Measurements from ENCODE around the gene PLPPR5. TPM values are rescaled to one million over a fixed set of nuclear protein-coding genes. Genes with fewer than 3 reads are reported as not detected.

PLPPR5 gene
- polyA plus RNA-seq, 2 of the 4 experiments (the other 2 are of a cell fraction): not detected

DNA sequence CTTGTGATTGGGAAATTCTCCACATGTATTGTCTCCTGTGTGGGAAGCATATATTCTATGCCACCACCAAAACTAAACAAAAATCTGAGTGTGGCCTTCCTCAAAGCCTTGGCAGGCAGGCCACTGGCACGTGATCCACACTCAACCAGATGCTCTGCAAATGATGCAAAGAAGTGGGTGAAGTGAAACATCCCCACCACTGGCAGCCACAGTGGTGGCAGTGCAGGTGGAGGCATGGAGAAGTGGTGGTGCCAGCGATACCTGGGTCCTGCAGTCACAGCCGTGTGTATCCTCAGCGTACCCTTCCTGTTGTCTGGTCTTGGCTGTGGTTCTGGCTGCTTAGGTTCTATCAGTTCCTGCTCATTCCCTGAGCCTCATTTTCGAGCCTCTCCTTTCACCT is 65.2 kb downstream of the PLPPR5 start:
- WGBS (ENCODE audit: missing lambda C conversion rate): 65% methylated on average over 4 of the region's 5 CpGs
- no peak for DNase-seq (ENCODE audit: low read depth in 1 of 2, low spot score in 1 of 2)
- ChIA-PET POLR2A (no interaction called here), CTCF (no interaction called here)
- no peaks in the 10 kb centered on the region for H3K9me3 ChIP-seq
- no peak for TF ChIP-seq EHF (CRISPR knock-in tag; IDR thresholded peaks at IDR 0.05)
- no peak for TF ChIP-seq FOSL2 (IDR thresholded peaks at IDR 0.05)
- TF ChIP-seq FOSL2 (CRISPR knock-in tag; IDR thresholded peaks at IDR 0.05): no peak
- TF ChIP-seq MYC (IDR thresholded peaks at IDR 0.05; ENCODE audit: borderline replicate concordance, low read length): no peak
- no peak for TF ChIP-seq KDM5A (IDR thresholded peaks at IDR 0.05)
- no peak for TF ChIP-seq POLR2A (IDR thresholded peaks at IDR 0.05; ENCODE audit: low read length)
- no peak for TF ChIP-seq ESRRA (IDR thresholded peaks at IDR 0.05; ENCODE audit: borderline replicate concordance, low read length)
- no peak for TF ChIP-seq SMC3 (IDR thresholded peaks at IDR 0.05)
- no peak for TF ChIP-seq ZNF302 (CRISPR knock-in tag; IDR thresholded peaks at IDR 0.05)
- TF ChIP-seq ZC3H11A (IDR thresholded peaks at IDR 0.05): no peak
- TF ChIP-seq BHLHE40 (IDR thresholded peaks at IDR 0.05; ENCODE audit: low read depth, low read length): no peak
- no peak overlapping the region for H3K4me2 ChIP-seq
- ATAC-seq: no peak
- H3K27ac ChIP-seq: no peak overlapping the region
- no peak for FAIRE-seq
- H3K4me1 ChIP-seq: no peaks in the 10 kb centered on the region
- H3K4me3 ChIP-seq: no peak overlapping the region

DNA sequence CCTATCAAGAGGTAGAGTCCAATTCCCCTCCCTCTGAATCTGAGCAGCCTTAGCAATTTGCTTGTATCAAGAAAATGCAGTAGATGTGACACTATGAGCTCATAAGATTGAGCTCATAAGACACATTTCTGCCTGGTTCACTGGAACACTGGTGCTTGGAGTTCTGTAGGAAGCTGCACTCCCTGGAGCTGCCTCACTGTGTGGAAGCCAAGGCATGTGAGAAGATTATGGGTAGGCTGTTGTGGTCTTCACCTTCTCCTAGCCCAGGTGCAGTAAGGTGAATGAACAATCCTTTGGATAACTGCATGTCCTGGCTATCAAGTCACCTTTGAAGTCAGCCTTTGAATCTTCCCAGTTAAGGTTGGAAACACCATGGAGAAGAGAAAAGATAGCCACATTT is 67.3 kb downstream of the PLPPR5 start:
- Histone ChIP-seq H3K4me2 (no peak overlapping the region), H3K4me1 (no peaks in the 10 kb centered on the region), H3K4me3 (no peak overlapping the region), H3K9me3 (no peaks in the 10 kb centered on the region), H3K27ac (no peak overlapping the region)
- FAIRE-seq: no peak
- ATAC-seq: no peak
- CTCF ChIA-PET: no interaction called here
- TF ChIP-seq ZNF302 (CRISPR knock-in tag; IDR thresholded peaks at IDR 0.05) (no peak), BHLHE40 (IDR thresholded peaks at IDR 0.05; ENCODE audit: low read depth, low read length) (no peak), HOXB13 (CRISPR knock-in tag; IDR thresholded peaks at IDR 0.05; ENCODE audit: low read depth) (no peak), FOSL2 (IDR thresholded peaks at IDR 0.05) (no peak), FOSL2 (CRISPR knock-in tag; IDR thresholded peaks at IDR 0.05) (no peak), ESRRA (IDR thresholded peaks at IDR 0.05; ENCODE audit: borderline replicate concordance, low read length) (no peak), RCOR1 (IDR thresholded peaks at IDR 0.05; ENCODE audit: low read depth, low read length) (no peak), MAZ (IDR thresholded peaks at IDR 0.05; ENCODE audit: borderline replicate concordance, low read depth, low read length) (no peak), ZFP36 (IDR thresholded peaks at IDR 0.05; ENCODE audit: borderline replicate concordance, partially characterized antibody) (no peak), SREBF2 (IDR thresholded peaks at IDR 0.05) (no peak), MYC (IDR thresholded peaks at IDR 0.05; ENCODE audit: borderline replicate concordance, low read length) (no peak), MAFK (IDR thresholded peaks at IDR 0.05; ENCODE audit: partially characterized antibody) (no peak), KDM5A (IDR thresholded peaks at IDR 0.05) (no peak), ZSCAN20 (CRISPR knock-in tag; IDR thresholded peaks at IDR 0.05) (no peak), TFCP2L1 (CRISPR knock-in tag; IDR thresholded peaks at IDR 0.05) (no peak), HOXA7 (CRISPR knock-in tag; IDR thresholded peaks at IDR 0.05) (no peak), CBX2 (IDR thresholded peaks at IDR 0.05; ENCODE audit: borderline replicate concordance, low read depth) (no peak)
- TF ChIP-seq, protein P1, sequence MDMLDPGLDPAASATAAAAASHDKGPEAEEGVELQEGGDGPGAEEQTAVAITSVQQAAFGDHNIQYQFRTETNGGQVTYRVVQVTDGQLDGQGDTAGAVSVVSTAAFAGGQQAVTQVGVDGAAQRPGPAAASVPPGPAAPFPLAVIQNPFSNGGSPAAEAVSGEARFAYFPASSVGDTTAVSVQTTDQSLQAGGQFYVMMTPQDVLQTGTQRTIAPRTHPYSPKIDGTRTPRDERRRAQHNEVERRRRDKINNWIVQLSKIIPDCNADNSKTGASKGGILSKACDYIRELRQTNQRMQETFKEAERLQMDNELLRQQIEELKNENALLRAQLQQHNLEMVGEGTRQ (IDR thresholded peaks at IDR 0.05): no peak
- TF ChIP-seq, protein P2, sequence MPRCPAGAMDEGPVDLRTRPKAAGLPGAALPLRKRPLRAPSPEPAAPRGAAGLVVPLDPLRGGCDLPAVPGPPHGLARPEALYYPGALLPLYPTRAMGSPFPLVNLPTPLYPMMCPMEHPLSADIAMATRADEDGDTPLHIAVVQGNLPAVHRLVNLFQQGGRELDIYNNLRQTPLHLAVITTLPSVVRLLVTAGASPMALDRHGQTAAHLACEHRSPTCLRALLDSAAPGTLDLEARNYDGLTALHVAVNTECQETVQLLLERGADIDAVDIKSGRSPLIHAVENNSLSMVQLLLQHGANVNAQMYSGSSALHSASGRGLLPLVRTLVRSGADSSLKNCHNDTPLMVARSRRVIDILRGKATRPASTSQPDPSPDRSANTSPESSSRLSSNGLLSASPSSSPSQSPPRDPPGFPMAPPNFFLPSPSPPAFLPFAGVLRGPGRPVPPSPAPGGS (IDR thresholded peaks at IDR 0.05): no peak
- TF ChIP-seq, protein P3, sequence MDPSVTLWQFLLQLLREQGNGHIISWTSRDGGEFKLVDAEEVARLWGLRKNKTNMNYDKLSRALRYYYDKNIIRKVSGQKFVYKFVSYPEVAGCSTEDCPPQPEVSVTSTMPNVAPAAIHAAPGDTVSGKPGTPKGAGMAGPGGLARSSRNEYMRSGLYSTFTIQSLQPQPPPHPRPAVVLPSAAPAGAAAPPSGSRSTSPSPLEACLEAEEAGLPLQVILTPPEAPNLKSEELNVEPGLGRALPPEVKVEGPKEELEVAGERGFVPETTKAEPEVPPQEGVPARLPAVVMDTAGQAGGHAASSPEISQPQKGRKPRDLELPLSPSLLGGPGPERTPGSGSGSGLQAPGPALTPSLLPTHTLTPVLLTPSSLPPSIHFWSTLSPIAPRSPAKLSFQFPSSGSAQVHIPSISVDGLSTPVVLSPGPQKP (IDR thresholded peaks at IDR 0.05; ENCODE audit: low read depth, low read length): no peak
- no peak for DNase-seq (ENCODE audit: low read depth in 1 of 2, low spot score in 1 of 2)
- POLR2A ChIA-PET: no interaction called here

DNA sequence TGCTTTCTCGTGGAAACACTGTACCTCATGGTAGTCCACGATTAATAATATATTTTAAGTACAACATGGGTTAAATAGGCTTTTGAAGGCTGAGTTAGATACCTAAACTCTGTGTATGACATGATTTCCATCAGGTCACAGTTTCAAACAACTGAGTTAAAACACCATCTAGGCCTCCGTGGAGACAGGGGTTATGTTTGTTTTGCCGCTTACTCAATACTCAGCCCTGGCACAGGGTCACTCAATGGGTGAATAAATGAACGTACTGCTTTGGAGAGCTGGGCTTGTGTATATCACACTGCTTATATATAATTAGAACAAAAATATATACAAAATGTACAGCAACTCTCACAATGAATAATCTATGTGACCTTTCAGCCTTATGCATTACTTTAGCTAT is 72.5 kb downstream of the PLPPR5 start:
- FAIRE-seq: no peak
- Histone ChIP-seq H3K27ac (no peak overlapping the region), H3K4me3 (no peak overlapping the region), H3K4me2 (no peak overlapping the region), H3K9me3 (no peaks in the 10 kb centered on the region), H3K4me1 (no peaks in the 10 kb centered on the region)
- DNase-seq (ENCODE audit: low read depth in 1 of 2, low spot score in 1 of 2): no peak
- POLR2A ChIA-PET: no interaction called here
- ATAC-seq: no peak
- 32% methylated on average over 5 of the region's 5 CpGs for WGBS (ENCODE audit: missing lambda C conversion rate)
- CTCF ChIA-PET: no interaction called here
- TF ChIP-seq, protein P4, sequence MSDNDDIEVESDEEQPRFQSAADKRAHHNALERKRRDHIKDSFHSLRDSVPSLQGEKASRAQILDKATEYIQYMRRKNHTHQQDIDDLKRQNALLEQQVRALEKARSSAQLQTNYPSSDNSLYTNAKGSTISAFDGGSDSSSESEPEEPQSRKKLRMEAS (IDR thresholded peaks at IDR 0.05): no peak
- no peak for TF ChIP-seq RAD21 (conservative IDR thresholded peaks at IDR 0.05 in 1 of 2, IDR thresholded peaks at IDR 0.05 in 1 of 2)
- TF ChIP-seq, protein P5, sequence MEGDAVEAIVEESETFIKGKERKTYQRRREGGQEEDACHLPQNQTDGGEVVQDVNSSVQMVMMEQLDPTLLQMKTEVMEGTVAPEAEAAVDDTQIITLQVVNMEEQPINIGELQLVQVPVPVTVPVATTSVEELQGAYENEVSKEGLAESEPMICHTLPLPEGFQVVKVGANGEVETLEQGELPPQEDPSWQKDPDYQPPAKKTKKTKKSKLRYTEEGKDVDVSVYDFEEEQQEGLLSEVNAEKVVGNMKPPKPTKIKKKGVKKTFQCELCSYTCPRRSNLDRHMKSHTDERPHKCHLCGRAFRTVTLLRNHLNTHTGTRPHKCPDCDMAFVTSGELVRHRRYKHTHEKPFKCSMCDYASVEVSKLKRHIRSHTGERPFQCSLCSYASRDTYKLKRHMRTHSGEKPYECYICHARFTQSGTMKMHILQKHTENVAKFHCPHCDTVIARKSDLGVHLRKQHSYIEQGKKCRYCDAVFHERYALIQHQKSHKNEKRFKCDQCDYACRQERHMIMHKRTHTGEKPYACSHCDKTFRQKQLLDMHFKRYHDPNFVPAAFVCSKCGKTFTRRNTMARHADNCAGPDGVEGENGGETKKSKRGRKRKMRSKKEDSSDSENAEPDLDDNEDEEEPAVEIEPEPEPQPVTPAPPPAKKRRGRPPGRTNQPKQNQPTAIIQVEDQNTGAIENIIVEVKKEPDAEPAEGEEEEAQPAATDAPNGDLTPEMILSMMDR (IDR thresholded peaks at IDR 0.05): no peak
- no peak for TF ChIP-seq MAZ (IDR thresholded peaks at IDR 0.05; ENCODE audit: borderline replicate concordance, low read depth, low read length)
- no peak for TF ChIP-seq NFE2L2 (conservative IDR thresholded peaks at IDR 0.05; ENCODE audit: low read length)
- TF ChIP-seq, protein P2 (IDR thresholded peaks at IDR 0.05): no peak
- TF ChIP-seq NR3C1 (IDR thresholded peaks at IDR 0.05): no peak
- no peak for TF ChIP-seq FOSB (CRISPR knock-in tag; IDR thresholded peaks at IDR 0.05)
- TF ChIP-seq CHD2 (IDR thresholded peaks at IDR 0.05; ENCODE audit: low read length, partially characterized antibody): no peak

All from A549 (cell line).